ENCODE results near the gene PCDHGA1.

The PCDHGA1 gene

DNA sequence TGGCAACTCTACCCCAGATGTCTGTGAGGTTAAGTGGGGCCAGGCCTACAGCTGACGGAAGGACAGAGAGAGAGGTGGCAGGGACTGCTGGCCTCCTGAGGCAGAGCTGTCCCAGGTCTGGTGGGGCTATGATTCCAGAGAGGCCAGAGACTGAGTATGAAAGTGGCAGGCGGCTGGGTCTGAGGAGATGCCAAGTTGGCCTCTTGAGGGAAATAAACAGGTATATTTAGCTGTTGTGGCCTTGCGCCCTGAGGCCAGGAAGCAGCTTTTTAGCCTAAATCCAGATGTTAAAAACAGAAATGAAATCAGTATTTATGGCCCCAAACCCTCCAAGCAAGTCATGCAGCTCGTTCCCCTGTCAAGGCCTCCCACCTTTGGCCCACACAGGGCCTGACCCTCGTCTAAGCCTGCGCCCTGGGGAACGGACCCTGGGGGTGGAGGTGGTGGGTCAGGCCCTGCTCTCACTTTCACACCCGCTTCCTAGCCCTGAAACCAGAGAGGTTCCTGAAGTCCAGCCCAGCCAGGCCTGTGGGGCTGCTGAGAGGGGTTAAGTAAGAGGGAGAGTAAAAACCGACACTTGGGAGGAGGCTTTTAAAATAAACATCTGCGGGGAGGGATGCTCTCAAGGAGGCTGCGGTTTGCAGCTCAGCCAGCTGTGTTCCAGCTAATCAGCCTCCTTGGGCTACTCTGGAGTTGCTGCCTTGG is 177.2 kb downstream of the PCDHGA1 start:
- H3K79me2 ChIP-seq (ENCODE audit: insufficient read depth, low read depth) = no peaks in the 10 kb centered on the region
- H3K4me1 ChIP-seq (ENCODE audit: low read depth, poor library complexity, severe bottlenecking) = no peaks in the 10 kb centered on the region
- no peaks in the 10 kb centered on the region for H3K36me3 ChIP-seq (ENCODE audit: insufficient read depth)
- no peak overlapping the region for H3K4me3 ChIP-seq (IDR thresholded peaks at IDR 0.05; ENCODE audit: insufficient read depth, low read depth, low read length)
- no peaks in the 10 kb centered on the region for H3K27me3 ChIP-seq (ENCODE audit: insufficient read depth, low read depth)
- H2AFZ ChIP-seq (ENCODE audit: low read depth) = no peak overlapping the region
- TF ChIP-seq, protein P1, sequence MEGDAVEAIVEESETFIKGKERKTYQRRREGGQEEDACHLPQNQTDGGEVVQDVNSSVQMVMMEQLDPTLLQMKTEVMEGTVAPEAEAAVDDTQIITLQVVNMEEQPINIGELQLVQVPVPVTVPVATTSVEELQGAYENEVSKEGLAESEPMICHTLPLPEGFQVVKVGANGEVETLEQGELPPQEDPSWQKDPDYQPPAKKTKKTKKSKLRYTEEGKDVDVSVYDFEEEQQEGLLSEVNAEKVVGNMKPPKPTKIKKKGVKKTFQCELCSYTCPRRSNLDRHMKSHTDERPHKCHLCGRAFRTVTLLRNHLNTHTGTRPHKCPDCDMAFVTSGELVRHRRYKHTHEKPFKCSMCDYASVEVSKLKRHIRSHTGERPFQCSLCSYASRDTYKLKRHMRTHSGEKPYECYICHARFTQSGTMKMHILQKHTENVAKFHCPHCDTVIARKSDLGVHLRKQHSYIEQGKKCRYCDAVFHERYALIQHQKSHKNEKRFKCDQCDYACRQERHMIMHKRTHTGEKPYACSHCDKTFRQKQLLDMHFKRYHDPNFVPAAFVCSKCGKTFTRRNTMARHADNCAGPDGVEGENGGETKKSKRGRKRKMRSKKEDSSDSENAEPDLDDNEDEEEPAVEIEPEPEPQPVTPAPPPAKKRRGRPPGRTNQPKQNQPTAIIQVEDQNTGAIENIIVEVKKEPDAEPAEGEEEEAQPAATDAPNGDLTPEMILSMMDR (conservative IDR thresholded peaks at IDR 0.05; ENCODE audit: low read depth, low read length) = no peak
- H3K4me2 ChIP-seq = no peak overlapping the region
- no peak overlapping the region for H3K9ac ChIP-seq
- no peak overlapping the region for H3K27ac ChIP-seq
- H4K20me1 ChIP-seq (ENCODE audit: insufficient read depth) = no peaks in the 10 kb centered on the region

GRCh38 chr5:141508440-141508797 is 178.1 kb downstream of the PCDHGA1 start:
- Histone ChIP-seq H3K4me1 (ENCODE audit: low read depth, poor library complexity, severe bottlenecking) (no peaks in the 10 kb centered on the region), H2AFZ (ENCODE audit: low read depth) (no peak overlapping the region), H3K4me3 (IDR thresholded peaks at IDR 0.05; ENCODE audit: insufficient read depth, low read depth, low read length) (no peak overlapping the region), H3K27me3 (ENCODE audit: insufficient read depth, low read depth) (no peaks in the 10 kb centered on the region), H3K27ac (no peak overlapping the region), H3K9ac (no peak overlapping the region), H3K4me2 (no peak overlapping the region), H4K20me1 (ENCODE audit: insufficient read depth) (no peaks in the 10 kb centered on the region), H3K36me3 (ENCODE audit: insufficient read depth) (no peaks in the 10 kb centered on the region), H3K79me2 (ENCODE audit: insufficient read depth, low read depth) (no peaks in the 10 kb centered on the region)
- TF ChIP-seq, protein P1 (conservative IDR thresholded peaks at IDR 0.05; ENCODE audit: low read depth, low read length) = no peak

DNA sequence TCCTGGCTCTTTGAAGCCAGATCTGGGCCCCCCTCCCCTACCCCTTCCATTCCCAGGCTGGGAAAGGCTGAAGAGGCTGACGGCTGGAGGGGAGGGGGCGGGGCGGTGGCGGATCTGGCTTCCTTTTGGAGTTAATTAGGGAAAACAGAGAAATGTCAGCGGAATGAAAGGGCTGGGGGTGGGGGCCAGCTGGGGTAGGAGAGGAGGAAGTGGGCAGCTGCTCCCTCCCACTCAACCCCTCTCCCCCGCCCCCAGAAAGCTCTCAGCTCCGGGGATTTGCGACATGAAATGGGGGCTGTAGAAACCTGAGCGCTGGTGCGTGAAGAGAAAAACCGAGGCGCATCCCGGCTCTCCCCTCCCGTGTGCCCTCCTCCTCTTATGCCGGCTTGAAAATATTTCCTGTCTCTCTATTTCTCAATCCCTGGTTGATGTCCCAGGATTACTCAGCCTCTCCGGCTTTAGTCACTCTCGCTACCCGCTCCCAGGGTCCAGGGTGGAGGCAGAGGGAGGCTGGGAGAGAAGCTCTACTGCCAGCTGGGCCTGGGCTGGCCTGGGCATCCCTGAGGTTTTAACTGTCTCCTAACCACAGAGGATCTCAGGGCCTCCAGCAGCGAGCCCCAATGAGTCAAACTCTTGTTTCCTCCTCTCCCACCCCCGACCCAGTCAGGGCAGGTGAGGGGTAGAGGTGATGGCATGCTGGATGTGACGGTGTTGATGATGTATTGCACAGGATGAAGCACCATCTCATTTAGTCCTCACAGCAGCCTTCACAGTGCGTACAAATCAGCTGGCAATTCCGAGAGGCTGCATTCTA is 178.7 kb downstream of the PCDHGA1 start:
- H3K79me2 ChIP-seq (ENCODE audit: insufficient read depth, low read depth) = no peaks in the 10 kb centered on the region
- no peaks in the 10 kb centered on the region for H4K20me1 ChIP-seq (ENCODE audit: insufficient read depth)
- no peak overlapping the region for H3K27ac ChIP-seq
- H3K9ac ChIP-seq = no peak overlapping the region
- no peaks in the 10 kb centered on the region for H3K36me3 ChIP-seq (ENCODE audit: insufficient read depth)
- no peak overlapping the region for H3K4me2 ChIP-seq
- TF ChIP-seq, protein P1 (conservative IDR thresholded peaks at IDR 0.05; ENCODE audit: low read depth, low read length) = no peak
- H2AFZ ChIP-seq (ENCODE audit: low read depth) = no peak overlapping the region
- no peaks in the 10 kb centered on the region for H3K4me1 ChIP-seq (ENCODE audit: low read depth, poor library complexity, severe bottlenecking)
- H3K4me3 ChIP-seq (IDR thresholded peaks at IDR 0.05; ENCODE audit: insufficient read depth, low read depth, low read length) = no peak overlapping the region
- no peaks in the 10 kb centered on the region for H3K27me3 ChIP-seq (ENCODE audit: insufficient read depth, low read depth)

- no peaks in the 10 kb centered on the region for H3K79me2 ChIP-seq (ENCODE audit: insufficient read depth, low read depth)
- H4K20me1 ChIP-seq (ENCODE audit: insufficient read depth) = no peaks in the 10 kb centered on the region
- no peak overlapping the region for H3K4me3 ChIP-seq (IDR thresholded peaks at IDR 0.05; ENCODE audit: insufficient read depth, low read depth, low read length)
- no peak overlapping the region for H3K27ac ChIP-seq
- TF ChIP-seq, protein P1 (conservative IDR thresholded peaks at IDR 0.05; ENCODE audit: low read depth, low read length) = no peak
- H3K4me1 ChIP-seq (ENCODE audit: low read depth, poor library complexity, severe bottlenecking) = no peaks in the 10 kb centered on the region
- no peak overlapping the region for H3K9ac ChIP-seq
- no peak overlapping the region for H2AFZ ChIP-seq (ENCODE audit: low read depth)
- no peak overlapping the region for H3K4me2 ChIP-seq
- no peaks in the 10 kb centered on the region for H3K27me3 ChIP-seq (ENCODE audit: insufficient read depth, low read depth)
- H3K36me3 ChIP-seq (ENCODE audit: insufficient read depth) = no peaks in the 10 kb centered on the region
Measured at GRCh38 chr5:141510160-141510559, 179.8 kb downstream of the PCDHGA1 start.

All from KMS-11 (cell line).